NCI-H128 (cell line): Measurements from ENCODE around the gene SQOR.
"Not testable (repeated sequence)": the region's sequence is repeated elsewhere in the genome, so short reads cannot be mapped to it uniquely, and the experiment has no call there.

ENCODE experiments used
- DNase-seq: peaks from one replicate; lab custom pipeline; 2025; ENCODE audit not compliant: unreplicated experiment; lab: John Stamatoyannopoulos, UW

SQOR gene

GRCh38 chr15:45630917-45631691, 3.7 kb upstream of the SQOR start:
- no peak for DNase-seq

GRCh38 chr15:45631776-45632175, 3.1 kb upstream of the SQOR start:
- DNase-seq, result no peak

GRCh38 chr15:45635191-45635638, 386 bp downstream of the SQOR start:
- no peak for DNase-seq

- no peak for DNase-seq
Observed at GRCh38 chr15:45635763-45636292, 999 bp downstream of the SQOR start.

GRCh38 chr15:45637141-45637540, 2.3 kb downstream of the SQOR start:
- DNase-seq, result no peak

- DNase-seq, result no peak
Observed at GRCh38 chr15:45637552-45638033, 2.8 kb downstream of the SQOR start.

GRCh38 chr15:45640616-45641015, 5.8 kb downstream of the SQOR start:
- no peak for DNase-seq

GRCh38 chr15:45641374-45641781, 6.5 kb downstream of the SQOR start:
- DNase-seq, result no peak

GRCh38 chr15:45641999-45642932, 7.4 kb downstream of the SQOR start:
- DNase-seq, result no peak

- no peak for DNase-seq
Observed at GRCh38 chr15:45644437-45644836, 9.6 kb downstream of the SQOR start.

- no peak for DNase-seq
Observed at GRCh38 chr15:45645026-45645980, 10.5 kb downstream of the SQOR start.

GRCh38 chr15:45646220-45646619, 11.4 kb downstream of the SQOR start:
- no peak for DNase-seq

- DNase-seq, result no peak
Observed at GRCh38 chr15:45647828-45648227, 13.0 kb downstream of the SQOR start.

- no peak for DNase-seq
Observed at GRCh38 chr15:45648521-45649200, 13.8 kb downstream of the SQOR start.

- not testable (repeated sequence) for DNase-seq
Observed at GRCh38 chr15:45650007-45650406, 15.2 kb downstream of the SQOR start.

- DNase-seq, result no peak
Observed at GRCh38 chr15:45650889-45651525, 16.2 kb downstream of the SQOR start.

- DNase-seq, result no peak
Observed at GRCh38 chr15:45653702-45654424, 19.0 kb downstream of the SQOR start.

GRCh38 chr15:45654749-45655148, 19.9 kb downstream of the SQOR start:
- DNase-seq, result no peak

- DNase-seq, result no peak
Observed at GRCh38 chr15:45657254-45657653, 22.4 kb downstream of the SQOR start.
